Measurements from ENCODE around the gene RBM20.

DNA sequence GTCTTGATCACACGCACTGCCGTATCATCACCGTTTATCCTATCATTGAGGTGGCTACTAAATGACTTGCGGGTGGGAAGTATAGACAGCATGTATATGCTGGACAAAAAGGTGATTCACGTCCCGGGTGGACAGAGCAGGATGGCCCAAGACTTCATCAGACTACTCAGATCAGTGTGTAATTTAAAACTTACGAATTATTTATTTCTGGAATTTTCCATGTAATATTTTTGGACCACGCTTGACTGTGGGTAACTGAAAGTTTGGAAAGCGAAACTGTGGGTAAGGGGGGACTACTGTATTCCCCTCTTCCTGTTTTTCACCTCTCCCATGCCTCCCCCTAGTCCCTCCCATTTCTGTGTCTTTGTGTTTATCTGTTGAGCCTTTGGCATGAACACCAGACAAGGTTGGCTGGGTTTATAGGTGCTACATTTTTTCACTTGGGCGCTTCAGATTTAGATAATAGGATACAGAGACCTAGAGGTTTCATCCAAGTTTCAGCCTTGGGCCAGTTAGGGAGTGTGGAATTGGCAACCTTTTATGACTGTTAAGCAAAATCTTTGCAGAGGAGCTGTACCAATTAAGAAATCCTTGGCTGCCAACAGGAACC, 55.8 kb downstream of the RBM20 start:
- TF ChIP-seq CTCF (conservative IDR thresholded peaks at IDR 0.05; ENCODE audit: low read depth in 2 of 2) (no peak), POLR2AphosphoS5 (IDR thresholded peaks at IDR 0.05; ENCODE audit: low read depth) (no peak), EZH2phosphoT487 (IDR thresholded peaks at IDR 0.05; ENCODE audit: unreplicated experiment) (no peak), EZH2 (IDR thresholded peaks at IDR 0.05; ENCODE audit: low read depth, unreplicated experiment) (no peak), CREB1 (CRISPR knock-in tag; IDR thresholded peaks at IDR 0.05; ENCODE audit: low read depth) (no peak), JUNB (IDR thresholded peaks at IDR 0.05; ENCODE audit: unreplicated experiment) (no peak)
- TF ChIP-seq, protein P1, sequence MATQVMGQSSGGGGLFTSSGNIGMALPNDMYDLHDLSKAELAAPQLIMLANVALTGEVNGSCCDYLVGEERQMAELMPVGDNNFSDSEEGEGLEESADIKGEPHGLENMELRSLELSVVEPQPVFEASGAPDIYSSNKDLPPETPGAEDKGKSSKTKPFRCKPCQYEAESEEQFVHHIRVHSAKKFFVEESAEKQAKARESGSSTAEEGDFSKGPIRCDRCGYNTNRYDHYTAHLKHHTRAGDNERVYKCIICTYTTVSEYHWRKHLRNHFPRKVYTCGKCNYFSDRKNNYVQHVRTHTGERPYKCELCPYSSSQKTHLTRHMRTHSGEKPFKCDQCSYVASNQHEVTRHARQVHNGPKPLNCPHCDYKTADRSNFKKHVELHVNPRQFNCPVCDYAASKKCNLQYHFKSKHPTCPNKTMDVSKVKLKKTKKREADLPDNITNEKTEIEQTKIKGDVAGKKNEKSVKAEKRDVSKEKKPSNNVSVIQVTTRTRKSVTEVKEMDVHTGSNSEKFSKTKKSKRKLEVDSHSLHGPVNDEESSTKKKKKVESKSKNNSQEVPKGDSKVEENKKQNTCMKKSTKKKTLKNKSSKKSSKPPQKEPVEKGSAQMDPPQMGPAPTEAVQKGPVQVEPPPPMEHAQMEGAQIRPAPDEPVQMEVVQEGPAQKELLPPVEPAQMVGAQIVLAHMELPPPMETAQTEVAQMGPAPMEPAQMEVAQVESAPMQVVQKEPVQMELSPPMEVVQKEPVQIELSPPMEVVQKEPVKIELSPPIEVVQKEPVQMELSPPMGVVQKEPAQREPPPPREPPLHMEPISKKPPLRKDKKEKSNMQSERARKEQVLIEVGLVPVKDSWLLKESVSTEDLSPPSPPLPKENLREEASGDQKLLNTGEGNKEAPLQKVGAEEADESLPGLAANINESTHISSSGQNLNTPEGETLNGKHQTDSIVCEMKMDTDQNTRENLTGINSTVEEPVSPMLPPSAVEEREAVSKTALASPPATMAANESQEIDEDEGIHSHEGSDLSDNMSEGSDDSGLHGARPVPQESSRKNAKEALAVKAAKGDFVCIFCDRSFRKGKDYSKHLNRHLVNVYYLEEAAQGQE (IDR thresholded peaks at IDR 0.05; ENCODE audit: unreplicated experiment) = no peak

Data from GM23338 (cell line).